K562 (cell line): ENCODE data around the gene PSMC4. TPM values are rescaled to one million over a fixed set of nuclear protein-coding genes. Genes with fewer than 3 reads are reported as not detected.

ENCODE experiments used
- ASH1L ChIP-seq: fragments of 450-650 bp; IDR thresholded peaks from 2 replicates; pipeline ENCODE4 v1.6.1; 2018; ENCODE audit warnings: borderline replicate concordance, mild to moderate bottlenecking, low read depth; ENCODE audit not compliant: partially characterized antibody
- ATF7 ChIP-seq: fragments of 450-650 bp; IDR thresholded peaks from 2 replicates; pipeline ENCODE4 v1.7.1; 2014; ENCODE audit warnings: mild to moderate bottlenecking, moderate library complexity
- CBX2 ChIP-seq: fragments of 200-600 bp; sonication (generic); IDR thresholded peaks from one replicate; pipeline ENCODE4 v1.6.1; 2012; ENCODE audit warnings: mild to moderate bottlenecking, low read length, inconsistent platforms; ENCODE audit not compliant: insufficient read depth, poor library complexity, severe bottlenecking
- CBX3 ChIP-seq, 2 experiments: IDR thresholded peaks; 1 replicate in 1 of 2; 2 replicates in 1 of 2; pipeline ENCODE4 v1.6.1; 2012; ENCODE audit warnings: inconsistent platforms in 2 of 2, low read length in 2 of 2, borderline replicate concordance in 1 of 2, control low read depth in 1 of 2
- CBX8 ChIP-seq: fragments of 200-600 bp; sonication (generic); IDR thresholded peaks from 2 replicates; pipeline ENCODE4 v1.6.1; 2012; ENCODE audit warnings: borderline replicate concordance, mixed run types, low read depth, mild to moderate bottlenecking, moderate library complexity, mixed read lengths, low read length, control low read depth, inconsistent platforms; ENCODE audit not compliant: poor library complexity, severe bottlenecking; ENCODE audit errors: extremely low read depth
- DMBX1 ChIP-seq: fragments of 250-450 bp; sonication (Bioruptor Pico); IDR thresholded peaks from 2 replicates; pipeline ENCODE4 v1.8.0; 2022; ENCODE audit warnings: inconsistent platforms, mild to moderate bottlenecking, moderate library complexity, borderline replicate concordance
- E2F5 ChIP-seq: sonication (generic); formaldehyde crosslinking; IDR thresholded peaks from 2 replicates; pipeline ENCODE4 v1.8.0; 2022; ENCODE audit warnings: mild to moderate bottlenecking, missing genetic modification reagents
- ETS2 ChIP-seq: IDR thresholded peaks from 2 replicates; pipeline ENCODE4 v1.6.1; 2016; ENCODE audit warnings: borderline replicate concordance, missing genetic modification characterization, mild to moderate bottlenecking, moderate library complexity, missing compliant biosample characterization; ENCODE audit not compliant: poor library complexity, severe bottlenecking
- ETV1 ChIP-seq: fragments of 450-650 bp; conservative IDR thresholded peaks from 2 replicates; pipeline ENCODE4 v1.6.1; 2016; ENCODE audit warnings: missing genetic modification characterization, control low read depth, low read depth, missing compliant biosample characterization
- FOXP1 ChIP-seq: sonication (generic); formaldehyde crosslinking; IDR thresholded peaks from 2 replicates; pipeline ENCODE4 v1.8.0; 2022; ENCODE audit warnings: mild to moderate bottlenecking, missing genetic modification reagents
- GABPB1 ChIP-seq: sonication (generic); formaldehyde crosslinking; IDR thresholded peaks from 2 replicates; pipeline ENCODE4 v1.8.0; 2022; ENCODE audit warnings: mild to moderate bottlenecking, missing genetic modification reagents
- HDAC8 ChIP-seq: fragments of 450-650 bp; IDR thresholded peaks from 2 replicates; pipeline ENCODE4 v1.6.1; 2016; ENCODE audit warnings: mild to moderate bottlenecking, missing genetic modification characterization, moderate library complexity, missing compliant biosample characterization
- HNRNPLL ChIP-seq: fragments of 200-400 bp; formaldehyde crosslinking; IDR thresholded peaks from 2 replicates; pipeline ENCODE4 v1.6.1; 2017; ENCODE audit warnings: low read length, low read depth, mild to moderate bottlenecking; ENCODE audit not compliant: poor library complexity, severe bottlenecking
- IFI16 ChIP-seq: fragments of 250-450 bp; sonication (Bioruptor Pico); IDR thresholded peaks from 2 replicates; pipeline ENCODE4 v2.1.2; 2022; ENCODE audit warnings: mild to moderate bottlenecking, inconsistent platforms
- LARP7 ChIP-seq: fragments of 450-650 bp; IDR thresholded peaks from 2 replicates; pipeline ENCODE4 v1.6.1; 2016
- LEF1 ChIP-seq: fragments of 450-650 bp; IDR thresholded peaks from 2 replicates; pipeline ENCODE4 v1.6.1; 2016; ENCODE audit warnings: mild to moderate bottlenecking
- MAFK ChIP-seq: IDR thresholded peaks from 2 replicates; pipeline ENCODE4 v1.6.1; 2011; ENCODE audit warnings: low read length, improper control_type of control experiment
- MCM5 ChIP-seq: fragments of 450-650 bp; IDR thresholded peaks from 2 replicates; pipeline ENCODE4 v1.6.1; 2016; ENCODE audit warnings: low read depth
- MYNN ChIP-seq, 2 experiments: sonication (generic); formaldehyde crosslinking in 1 of 2; IDR thresholded peaks; 2 replicates each; pipeline versions ENCODE4 v1.5.0 to v1.6.1; 2016 to 2020; ENCODE audit warnings: antibody characterized with exemption in 1 of 2, missing genetic modification reagents in 1 of 2
- SAFB2 ChIP-seq: fragments of 200-400 bp; formaldehyde crosslinking; IDR thresholded peaks from 2 replicates; pipeline ENCODE4 v1.6.1; 2018; ENCODE audit warnings: borderline replicate concordance, low read length, low read depth, moderate library complexity; ENCODE audit not compliant: severe bottlenecking
- SOX6 ChIP-seq: fragments of 450-650 bp; IDR thresholded peaks from 2 replicates; pipeline ENCODE4 v1.6.1; 2014; ENCODE audit warnings: mild to moderate bottlenecking
- SRF ChIP-seq, 2 experiments: fragments of 250-450, 450-650 bp in 1 of 2; sonication (Bioruptor Pico) in 1 of 2; sonication (generic) in 1 of 2; formaldehyde crosslinking; IDR thresholded peaks; 2 replicates each; pipeline versions ENCODE4 v1.5.0 to v1.5.1; 2020 to 2022; ENCODE audit warnings: mild to moderate bottlenecking in 1 of 2, missing genetic modification reagents in 1 of 2
- XRCC4 ChIP-seq: IDR thresholded peaks from one replicate; pipeline ENCODE4 v1.6.1; 2011; ENCODE audit not compliant: insufficient read depth, insufficient read length; ENCODE audit errors: extremely low read depth
- ZNF274 ChIP-seq: IDR thresholded peaks from 2 replicates; pipeline ENCODE4 v1.6.1; 2011; ENCODE audit warnings: low read depth, mild to moderate bottlenecking, low read length, moderate library complexity, borderline replicate concordance
- ZNF354B ChIP-seq: fragments of 250-450 bp; sonication (Bioruptor Pico); IDR thresholded peaks from 2 replicates; pipeline ENCODE4 v1.4.0; 2020
- ZNF408 ChIP-seq: fragments of 250-450 bp; sonication (Bioruptor Pico); IDR thresholded peaks from 2 replicates; pipeline ENCODE4 v1.4.0; 2020; ENCODE audit warnings: low read depth, mild to moderate bottlenecking, moderate library complexity
- ZNF431 ChIP-seq: sonication (generic); formaldehyde crosslinking; IDR thresholded peaks from 2 replicates; pipeline ENCODE4 v1.8.0; 2022; ENCODE audit warnings: mild to moderate bottlenecking, missing genetic modification reagents
- polyA plus RNA-seq, 8 experiments: library from polyadenylated mRNA; depleted of rRNA in 4 of 8; stranded (reverse) in 5 of 8; unstranded in 3 of 8; fragments of >200 nt; fragmentation: Nextera tagmentation in 2 of 8; fragmentation: Illumina TruSeq in 1 of 8; extraction: Ambion mirVana in 2 of 8; extraction: Trizol in 1 of 8; gene quantifications; 2 replicates each; pipeline versions ENCODE4 v1.2.1 to v1.2.3, GENCODE V29; 2011 to 2014; ENCODE audit warnings: inconsistent platforms in 1 of 8, missing spikeins in 1 of 8
- total RNA-seq, 7 experiments: library from RNA; depleted of rRNA in 6 of 7; stranded (reverse); fragments of >200 nt in 6 of 7; fragmentation: Illumina TruSeq in 2 of 7; extraction: Trizol in 2 of 7; gene quantifications; 2 replicates each; pipeline versions ENCODE4 v1.2.1 to v1.2.3, GENCODE V29; 2011 to 2021; ENCODE audit warnings: low replicate concordance in 1 of 7
- TF ChIP-seq, protein P1 (sequence below): sonication (generic); formaldehyde crosslinking; IDR thresholded peaks from 2 replicates; pipeline ENCODE4 v1.8.0; 2022; ENCODE audit warnings: missing genetic modification reagents, mild to moderate bottlenecking, borderline replicate concordance

PSMC4 gene
- total and polyA plus RNA-seq, 9 of the 15 experiments (the other 6 are each of a cell fraction or from before 2014, with no cell fraction given) = 45.9 to 475 (median 142) TPM

DNA sequence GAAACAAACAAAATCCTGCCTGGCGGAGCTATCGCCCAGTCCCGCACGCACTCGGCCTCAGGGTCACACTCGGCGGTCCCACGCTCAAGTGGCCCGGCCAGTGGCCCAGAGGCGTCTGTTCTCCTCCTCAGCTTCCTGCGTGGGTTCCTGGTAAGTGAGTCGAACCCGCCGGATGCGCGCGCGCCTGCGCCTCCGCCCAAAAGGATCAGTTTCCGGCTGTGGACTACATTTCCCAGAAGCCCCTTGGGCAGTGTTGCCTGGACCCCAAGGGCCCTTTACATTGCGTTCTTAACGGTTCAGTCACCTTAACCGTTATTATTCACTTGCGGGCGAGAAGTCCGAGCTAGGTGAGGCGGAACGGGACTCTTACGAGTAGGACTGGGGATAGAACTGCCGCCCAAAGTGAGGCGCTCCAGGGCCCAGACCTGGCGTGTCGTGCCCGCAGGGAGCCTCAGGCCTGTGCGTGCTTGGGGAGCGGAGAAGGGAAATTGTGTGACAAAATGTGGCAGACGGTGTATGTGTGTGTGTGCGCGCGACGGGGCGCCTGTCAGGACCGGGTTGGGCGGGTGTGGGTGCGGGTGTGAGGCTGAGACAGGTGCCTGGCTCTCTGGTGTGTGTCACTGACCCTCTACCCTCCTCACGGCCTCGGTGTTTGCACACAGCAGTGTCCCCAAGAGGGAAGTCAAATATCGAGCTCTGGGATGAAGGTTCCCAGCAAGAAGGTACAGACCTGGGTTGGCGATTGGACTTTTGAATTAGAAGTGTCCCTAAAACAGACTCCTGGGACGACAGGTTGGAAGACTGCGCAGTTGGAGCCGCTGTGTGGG lies 26.1 kb downstream of the PSMC4 start, which contains the start of gene ZNF546 (continued):
- no peak for TF ChIP-seq E2F5
- no peak for TF ChIP-seq SOX6
- no peak for TF ChIP-seq ASH1L
- TF ChIP-seq LEF1 = no peak
- no peak for TF ChIP-seq FOXP1 (CRISPR knock-in tag)
- no peak for TF ChIP-seq SAFB2
- TF ChIP-seq ZNF274 = no peak
- no peak for TF ChIP-seq MYNN (IDR thresholded peaks at IDR 0.05)
- no peak for TF ChIP-seq MYNN (CRISPR knock-in tag; IDR thresholded peaks at IDR 0.05)
- TF ChIP-seq IFI16 = no peak
- no peak; a peak in 1 of 3 replicates for TF ChIP-seq CBX3 (IDR thresholded peaks at IDR 0.05; ENCODE audit: borderline replicate concordance in 1 of 2, low read length in 2 of 2)
- TF ChIP-seq ATF7 = peak; percentile 44; the same call in 1 of the 2 replicates
- no peak for TF ChIP-seq LARP7
- TF ChIP-seq MCM5 = no peak
- TF ChIP-seq ZNF431 (CRISPR knock-in tag) = 0 out of 2 replicates have a peak, but pooled peaks have one; percentile 35
- TF ChIP-seq XRCC4 = no peak
- TF ChIP-seq ETS2 (tag) = no peak
- TF ChIP-seq MAFK = no peak
- no peak for TF ChIP-seq HDAC8 (tag)
- TF ChIP-seq, protein P1, sequence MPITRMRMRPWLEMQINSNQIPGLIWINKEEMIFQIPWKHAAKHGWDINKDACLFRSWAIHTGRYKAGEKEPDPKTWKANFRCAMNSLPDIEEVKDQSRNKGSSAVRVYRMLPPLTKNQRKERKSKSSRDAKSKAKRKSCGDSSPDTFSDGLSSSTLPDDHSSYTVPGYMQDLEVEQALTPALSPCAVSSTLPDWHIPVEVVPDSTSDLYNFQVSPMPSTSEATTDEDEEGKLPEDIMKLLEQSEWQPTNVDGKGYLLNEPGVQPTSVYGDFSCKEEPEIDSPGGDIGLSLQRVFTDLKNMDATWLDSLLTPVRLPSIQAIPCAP (CRISPR knock-in tag) = no peak
- no peak for TF ChIP-seq ZNF408 (CRISPR knock-in tag)
- TF ChIP-seq ZNF354B (CRISPR knock-in tag) = no peak
- TF ChIP-seq ETV1 (tag) = peak; percentile 74
- no peak for TF ChIP-seq DMBX1 (CRISPR knock-in tag)
- TF ChIP-seq GABPB1 (CRISPR knock-in tag) = peak; percentile 76; the same call in 1 of the 2 replicates
- no peak for TF ChIP-seq CBX2
- no peak for TF ChIP-seq CBX8
- TF ChIP-seq HNRNPLL = peak; percentile 72
- peak in 1 of 2 experiments; percentile 34; a peak in 1 of 4 replicates for TF ChIP-seq SRF (CRISPR knock-in tag; IDR thresholded peaks at IDR 0.05)
